Measurements from ENCODE around the gene KIF26A. TPM values are rescaled to one million over a fixed set of nuclear protein-coding genes. Genes with fewer than 3 reads are reported as not detected.

KIF26A gene
- total and polyA plus RNA-seq, 2 donors from 2014 or later = 2.3 to 12.3 TPM

GRCh38 chr14:104112609-104113571 is 25.5 kb upstream of the KIF26A start:
- H3K27me3 ChIP-seq (ENCODE audit: control insufficient read depth, insufficient read depth, low read length) = peaks cover 2% of the 10 kb centered on the region
- intact Hi-C loops (cut with DNase I) = no loop called here
- no peak overlapping the region for H3K9ac ChIP-seq (ENCODE audit: low read length in 3 of 3)
- H3K36me3 ChIP-seq (ENCODE audit: control insufficient read depth in 2 of 3, insufficient read depth in 3 of 3, low read length in 3 of 3) = no peaks in the 10 kb centered on the region
- H3K4me1 ChIP-seq (ENCODE audit: control insufficient read depth in 2 of 3, insufficient read depth in 2 of 3, low read depth in 1 of 3, low read length in 3 of 3) = peaks cover 0 to 5% (median 0%) of the 10 kb centered on the region in 3 donors
- TF ChIP-seq CTCF (IDR thresholded peaks at IDR 0.05; ENCODE audit: borderline replicate concordance, extremely low read depth, insufficient read depth) = no peak
- no peaks in the 10 kb centered on the region for H3K9me3 ChIP-seq (ENCODE audit: control insufficient read depth in 2 of 3, insufficient read depth in 1 of 3, low read length in 3 of 3)
- FAIRE-seq (no peak), DNase-seq (peak in 2 of 5 donors; percentile 0 to 49)
- no peak overlapping the region for H3K4me3 ChIP-seq (ENCODE audit: low read length in 3 of 3)
- no peak overlapping the region for H3K27ac ChIP-seq (ENCODE audit: low read depth in 2 of 2, low read length in 2 of 2)

- TF ChIP-seq CTCF (IDR thresholded peaks at IDR 0.05; ENCODE audit: borderline replicate concordance, extremely low read depth, insufficient read depth) = no peak
- H3K9ac ChIP-seq (ENCODE audit: low read length in 3 of 3) = no peak overlapping the region
- no peaks in the 10 kb centered on the region for H3K9me3 ChIP-seq (ENCODE audit: control insufficient read depth in 2 of 3, insufficient read depth in 1 of 3, low read length in 3 of 3)
- no peak for FAIRE-seq
- no peaks in the 10 kb centered on the region for H3K36me3 ChIP-seq (ENCODE audit: control insufficient read depth in 2 of 3, insufficient read depth in 3 of 3, low read length in 3 of 3)
- H3K27me3 ChIP-seq (ENCODE audit: control insufficient read depth, insufficient read depth, low read length) = peaks cover 2% of the 10 kb centered on the region
- intact Hi-C loops (cut with DNase I) = no loop called here
- DNase-seq = peak in 3 of 5 donors; percentile 0 to 67 (median 36)
- H3K4me1 ChIP-seq (ENCODE audit: control insufficient read depth in 2 of 3, insufficient read depth in 2 of 3, low read depth in 1 of 3, low read length in 3 of 3) = peaks cover 0 to 5% (median 0%) of the 10 kb centered on the region in 3 donors
- no peak overlapping the region for H3K27ac ChIP-seq (ENCODE audit: low read depth in 2 of 2, low read length in 2 of 2)
- no peak overlapping the region for H3K4me3 ChIP-seq (ENCODE audit: low read length in 3 of 3)
Measured at GRCh38 chr14:104113631-104114420, 24.6 kb upstream of the KIF26A start.

- peaks cover 2% of the 10 kb centered on the region for H3K27me3 ChIP-seq (ENCODE audit: control insufficient read depth, insufficient read depth, low read length)
- no peak for TF ChIP-seq CTCF (IDR thresholded peaks at IDR 0.05; ENCODE audit: borderline replicate concordance, extremely low read depth, insufficient read depth)
- intact Hi-C loops (cut with DNase I) = no loop called here
- H3K9me3 ChIP-seq (ENCODE audit: control insufficient read depth in 2 of 3, insufficient read depth in 1 of 3, low read length in 3 of 3) = no peaks in the 10 kb centered on the region
- no peak overlapping the region for H3K4me3 ChIP-seq (ENCODE audit: low read length in 3 of 3)
- peaks cover 0 to 5% (median 0%) of the 10 kb centered on the region in 3 donors for H3K4me1 ChIP-seq (ENCODE audit: control insufficient read depth in 2 of 3, insufficient read depth in 2 of 3, low read depth in 1 of 3, low read length in 3 of 3)
- FAIRE-seq = no peak
- no peak overlapping the region for H3K27ac ChIP-seq (ENCODE audit: low read depth in 2 of 2, low read length in 2 of 2)
- H3K9ac ChIP-seq (ENCODE audit: low read length in 3 of 3) = no peak overlapping the region
- DNase-seq = peak in 1 of 5 donors; percentile 49
- no peaks in the 10 kb centered on the region for H3K36me3 ChIP-seq (ENCODE audit: control insufficient read depth in 2 of 3, insufficient read depth in 3 of 3, low read length in 3 of 3)
Measured at GRCh38 chr14:104114421-104115130, 23.8 kb upstream of the KIF26A start.
